Urinary bladder (tissue), 4 donors: Measurements from ENCODE around the gene SCN3A. TPM values are rescaled to one million over a fixed set of nuclear protein-coding genes. Genes with fewer than 3 reads are reported as not detected.

Experiments
- DNase-seq: peaks from one replicate; pipeline ENCODE4 v3.0.0-alpha.2; 2015; ENCODE audit errors: extremely low spot score
- H3K27ac ChIP-seq: one replicate; pipeline ENCODE4 v1.5.1; 2013; ENCODE audit warnings: low read depth, mild to moderate bottlenecking, moderate library complexity
- H3K36me3 ChIP-seq: one replicate; pipeline ENCODE4 v1.6.1; 2013; ENCODE audit warnings: mild to moderate bottlenecking, moderate library complexity; ENCODE audit not compliant: insufficient read depth
- H3K4me1 ChIP-seq: one replicate; pipeline ENCODE4 v1.6.1; 2013; ENCODE audit warnings: mild to moderate bottlenecking, moderate library complexity; ENCODE audit not compliant: insufficient read depth
- H3K4me3 ChIP-seq: one replicate; pipeline ENCODE4 v1.5.1; 2013; ENCODE audit warnings: low read depth, low read length
- WGBS: extraction: QIAGEN DNeasy Blood & Tissue Kit; methylation state at CpG from one replicate; pipeline ENCODE4 v1.1.7; 2013; 5-methylcytosine and 5-hydroxymethylcytosine counted together
- polyA plus RNA-seq: library from polyadenylated mRNA; stranded (reverse); fragments of 200-250 nt; gene quantifications from one replicate; pipeline ENCODE4 v1.2.3, GENCODE V29; 2013
- total RNA-seq: library from RNA; depleted of rRNA; stranded (reverse); fragments of >200 nt; gene quantifications from one replicate; pipeline ENCODE4 v1.2.3, GENCODE V29; 2014
- donor health status: healthy with polysubstance abuse.
- donor health status: healthy.

SCN3A gene
- total and polyA plus RNA-seq, 2 donors, result 0.89 to 6.1 TPM

- H3K36me3 ChIP-seq, result no peaks in the 10 kb centered on the region
- no peak overlapping the region for H3K4me3 ChIP-seq
- 21% methylated on average over 2 of the region's 2 CpGs for WGBS
- no peaks in the 10 kb centered on the region for H3K4me1 ChIP-seq
- H3K27ac ChIP-seq, result no peak overlapping the region
- DNase-seq, result no peak
Measured at GRCh38 chr2:165113414-165113813, 90.4 kb downstream of the SCN3A start.

DNA sequence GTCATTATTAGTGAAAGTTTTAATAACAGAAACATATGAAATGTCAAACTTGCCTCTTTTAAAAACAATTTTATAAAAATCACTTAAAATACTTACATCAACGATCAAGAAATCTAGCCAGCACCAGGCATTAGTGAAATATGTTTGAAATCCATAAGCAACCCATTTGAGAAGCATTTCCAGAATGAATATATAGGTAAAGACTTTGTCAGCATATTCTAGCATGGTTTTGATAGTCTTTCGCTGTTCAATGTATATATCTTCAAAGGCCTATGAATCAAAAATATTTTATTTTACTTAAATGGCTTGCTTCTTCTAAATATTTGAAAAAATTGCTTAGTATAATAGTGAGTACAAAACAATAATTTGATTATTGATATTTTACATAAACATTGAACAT, 91.1 kb downstream of the SCN3A start:
- WGBS, result 85% methylated on average over 2 of the region's 2 CpGs
- DNase-seq, result no peak
- H3K27ac ChIP-seq, result no peak overlapping the region

GRCh38 chr2:165112133-165112573, 91.7 kb downstream of the SCN3A start:
- no peak for DNase-seq
- WGBS, result 57% methylated on average over 4 of the region's 4 CpGs
- Histone ChIP-seq H3K36me3 (no peaks in the 10 kb centered on the region), H3K27ac (no peak overlapping the region), H3K4me3 (no peak overlapping the region), H3K4me1 (no peaks in the 10 kb centered on the region)

More for the DNA sequence above, 91.1 kb downstream of the SCN3A start:
- H3K36me3 ChIP-seq, result no peaks in the 10 kb centered on the region
- H3K4me1 ChIP-seq, result no peaks in the 10 kb centered on the region
- no peak overlapping the region for H3K4me3 ChIP-seq

DNA sequence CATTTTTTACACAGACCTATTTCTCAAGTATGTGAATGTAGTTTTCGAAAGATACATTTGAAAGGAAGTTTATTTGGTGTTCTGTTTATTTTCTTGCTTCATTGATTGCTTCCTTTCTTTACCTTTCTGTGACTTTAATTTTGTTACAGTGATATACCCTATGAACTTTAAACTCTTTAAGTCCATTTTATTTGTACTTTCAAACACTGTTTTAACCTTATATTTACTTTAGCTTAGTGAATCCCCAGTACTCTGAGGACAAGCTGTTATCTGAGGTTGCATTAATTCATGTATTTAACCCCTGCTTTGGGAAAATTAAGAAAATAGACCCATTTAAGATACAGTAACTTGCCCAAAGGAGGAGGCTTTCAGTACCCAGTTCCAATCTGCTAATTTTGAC, 93.5 kb downstream of the SCN3A start:
- WGBS, result 86% methylated on average over 1 of the region's 1 CpG
- DNase-seq, result no peak
- Histone ChIP-seq H3K27ac (no peak overlapping the region), H3K4me1 (no peaks in the 10 kb centered on the region), H3K36me3 (no peaks in the 10 kb centered on the region), H3K4me3 (no peak overlapping the region)

DNA sequence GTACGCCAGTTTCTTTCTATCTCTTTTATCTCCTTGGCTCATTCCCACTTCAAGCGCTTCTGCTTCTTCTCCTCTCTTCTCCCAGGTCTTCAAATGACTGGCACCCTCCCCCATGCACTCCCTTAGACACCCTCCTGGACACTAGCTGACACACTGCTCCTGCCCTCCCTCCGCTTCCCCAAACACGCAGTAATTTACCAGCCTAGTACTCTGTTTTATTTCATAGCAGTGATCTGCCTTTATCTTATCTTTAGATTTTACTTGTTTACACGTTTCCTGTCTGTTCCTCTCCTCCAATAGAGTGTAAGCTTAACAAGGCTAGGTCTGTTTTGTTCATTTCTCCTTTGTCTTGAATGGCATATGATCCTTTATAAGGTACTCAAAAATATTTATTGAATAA, 93.9 kb downstream of the SCN3A start:
- 33% methylated on average over 5 of the region's 5 CpGs for WGBS
- H3K4me1 ChIP-seq, result no peaks in the 10 kb centered on the region
- no peak overlapping the region for H3K27ac ChIP-seq
- no peaks in the 10 kb centered on the region for H3K36me3 ChIP-seq
- H3K4me3 ChIP-seq, result no peak overlapping the region
- DNase-seq, result no peak

DNA sequence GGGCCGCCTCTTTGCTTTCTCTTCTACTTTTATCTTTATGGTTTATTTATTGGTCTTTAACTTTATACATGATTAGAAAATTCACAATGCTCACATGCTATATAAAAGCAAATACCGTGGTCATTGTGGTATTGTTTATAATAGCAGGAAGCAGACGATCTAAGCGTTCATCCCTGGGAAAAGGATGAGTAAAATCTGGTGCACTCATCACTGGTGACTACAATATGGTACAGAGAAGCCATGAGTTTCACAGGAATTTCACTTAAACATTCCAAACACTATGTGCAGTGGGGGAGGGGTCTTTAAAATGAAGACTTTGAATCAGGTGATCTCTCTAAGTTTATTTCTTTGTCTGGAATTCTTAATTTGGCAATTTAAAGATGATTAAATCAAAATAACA, 97.9 kb downstream of the SCN3A start:
- DNase-seq, result no peak
- WGBS, result 23% methylated on average over 4 of the region's 4 CpGs
- H3K4me1 ChIP-seq, result no peaks in the 10 kb centered on the region
- H3K4me3 ChIP-seq, result no peak overlapping the region
- no peak overlapping the region for H3K27ac ChIP-seq
- H3K36me3 ChIP-seq, result no peaks in the 10 kb centered on the region

GRCh38 chr2:165087933-165088901, 115.6 kb downstream of the SCN3A start:
- no peak overlapping the region for H3K27ac ChIP-seq
- H3K36me3 ChIP-seq, result no peaks in the 10 kb centered on the region
- WGBS, result 72% methylated on average over 2 of the region's 2 CpGs
- no peak overlapping the region for H3K4me3 ChIP-seq
- no peak for DNase-seq
- H3K4me1 ChIP-seq, result no peaks in the 10 kb centered on the region

GRCh38 chr2:165086337-165086736, 117.5 kb downstream of the SCN3A start:
- Histone ChIP-seq H3K27ac (no peak overlapping the region), H3K4me3 (no peak overlapping the region), H3K36me3 (no peaks in the 10 kb centered on the region), H3K4me1 (no peaks in the 10 kb centered on the region)
- WGBS, result 93% methylated on average over 2 of the region's 2 CpGs
- DNase-seq, result no peak

- Histone ChIP-seq H3K4me3 (no peak overlapping the region), H3K36me3 (no peaks in the 10 kb centered on the region), H3K27ac (no peak overlapping the region), H3K4me1 (no peaks in the 10 kb centered on the region)
- no peak for DNase-seq
- 86% methylated on average over 4 of the region's 4 CpGs for WGBS
Measured at GRCh38 chr2:165083326-165083725, 120.5 kb downstream of the SCN3A start.

- Histone ChIP-seq H3K27ac (no peak overlapping the region), H3K4me3 (no peak overlapping the region), H3K4me1 (no peaks in the 10 kb centered on the region), H3K36me3 (no peaks in the 10 kb centered on the region)
- DNase-seq, result no peak
Measured at GRCh38 chr2:165082479-165082878, 121.4 kb downstream of the SCN3A start.

- Histone ChIP-seq H3K36me3 (no peaks in the 10 kb centered on the region), H3K4me3 (no peak overlapping the region), H3K4me1 (no peaks in the 10 kb centered on the region), H3K27ac (no peak overlapping the region)
- DNase-seq, result no peak
Measured at GRCh38 chr2:165081276-165081675, 122.6 kb downstream of the SCN3A start.

- no peak overlapping the region for H3K4me3 ChIP-seq
- no peak for DNase-seq
- no peak overlapping the region for H3K27ac ChIP-seq
- H3K4me1 ChIP-seq, result no peaks in the 10 kb centered on the region
- 66% methylated on average over 4 of the region's 4 CpGs for WGBS
- H3K36me3 ChIP-seq, result no peaks in the 10 kb centered on the region
Measured at GRCh38 chr2:165079432-165079831, 124.4 kb downstream of the SCN3A start.

- Histone ChIP-seq H3K4me1 (no peaks in the 10 kb centered on the region), H3K4me3 (no peak overlapping the region), H3K27ac (no peak overlapping the region), H3K36me3 (no peaks in the 10 kb centered on the region)
- no peak for DNase-seq
Measured at GRCh38 chr2:165078913-165079312, 124.9 kb downstream of the SCN3A start.

GRCh38 chr2:165074884-165075283, 129.0 kb downstream of the SCN3A start:
- no peaks in the 10 kb centered on the region for H3K36me3 ChIP-seq
- no peak for DNase-seq
- H3K4me3 ChIP-seq, result no peak overlapping the region
- H3K27ac ChIP-seq, result no peak overlapping the region
- H3K4me1 ChIP-seq, result no peaks in the 10 kb centered on the region
